Cardiac septum (tissue), 1 donor: ENCODE measurements around the gene SLC6A1. TPM values are rescaled to one million over a fixed set of nuclear protein-coding genes. Genes with fewer than 3 reads are reported as not detected.

ENCODE experiments used
- DNase-seq: peaks from one replicate; pipeline ENCODE4 v3.0.0-alpha.2; 2020; ENCODE audit warnings: low spot score
- intact Hi-C: fragments of 100-400 bp; cut with DNase I; formaldehyde crosslinking; loops from one replicate; pipeline ENCODE4 v1.14.0; 2022
- total RNA-seq: library from RNA; stranded (reverse); fragmentation: NEBNext Ultra II Directional; extraction: Animal tissue kit (Norgen Biotek cat#: 25700); gene quantifications from one replicate; pipeline ENCODE4 v1.2.1, GENCODE V29; 2021
- donor health status: DM: no; HTN: no; CAD: no.

The SLC6A1 gene
- total RNA-seq, 1 donor from 2014 or later: 2.1 TPM

DNA sequence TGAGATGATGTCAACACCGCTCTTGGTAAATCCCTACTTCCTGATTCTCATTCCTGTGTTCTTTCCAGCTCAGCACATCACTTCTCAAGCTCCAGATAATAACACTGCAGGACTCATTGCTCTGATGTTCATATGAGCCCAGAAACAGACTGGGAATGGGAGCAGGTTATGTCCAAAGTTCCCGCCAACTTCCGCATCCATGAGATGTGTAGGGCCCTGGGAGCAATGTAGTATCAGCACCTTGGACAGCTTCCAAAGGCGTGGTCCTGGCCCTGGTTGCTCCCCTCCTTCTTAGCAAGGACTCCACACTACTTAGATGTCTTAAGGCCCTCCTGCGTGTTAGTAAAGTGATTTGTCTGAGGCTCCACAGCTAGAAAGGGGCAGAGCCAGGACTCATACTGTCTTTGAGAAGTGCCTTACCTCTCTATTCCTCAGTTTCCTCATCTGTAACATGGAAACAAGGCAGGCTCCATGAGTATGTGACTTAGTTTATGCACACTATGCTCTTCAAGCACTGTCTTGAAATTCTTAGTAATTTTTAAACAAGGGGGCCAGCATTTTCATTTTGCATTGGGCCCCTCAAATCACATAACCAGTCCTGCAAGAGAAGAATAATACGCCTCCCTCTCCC lies 27.9 kb upstream of the SLC6A1 start:
- intact Hi-C loops: no loop called here
- DNase-seq: no peak

DNA sequence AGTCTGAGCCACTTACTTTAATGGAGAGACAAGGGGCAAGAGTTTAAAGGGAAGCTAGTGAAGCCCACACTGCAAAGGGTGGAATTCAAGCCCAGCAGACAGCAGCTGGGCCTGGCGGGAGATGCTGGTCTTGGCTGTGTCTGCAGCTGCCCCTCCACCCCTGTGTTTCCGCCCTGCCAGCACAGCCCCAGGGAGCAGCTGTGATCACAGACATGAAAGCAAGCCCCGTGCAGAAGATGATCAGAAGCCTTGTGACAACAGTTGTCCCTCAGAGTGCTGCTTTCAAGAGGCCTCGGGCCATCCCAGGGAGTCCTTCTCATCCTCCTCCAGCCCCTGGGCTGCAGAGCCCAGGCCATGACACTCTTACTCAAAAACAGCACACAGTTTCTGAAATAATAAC lies 24.1 kb upstream of the SLC6A1 start:
- no peak for DNase-seq

DNA sequence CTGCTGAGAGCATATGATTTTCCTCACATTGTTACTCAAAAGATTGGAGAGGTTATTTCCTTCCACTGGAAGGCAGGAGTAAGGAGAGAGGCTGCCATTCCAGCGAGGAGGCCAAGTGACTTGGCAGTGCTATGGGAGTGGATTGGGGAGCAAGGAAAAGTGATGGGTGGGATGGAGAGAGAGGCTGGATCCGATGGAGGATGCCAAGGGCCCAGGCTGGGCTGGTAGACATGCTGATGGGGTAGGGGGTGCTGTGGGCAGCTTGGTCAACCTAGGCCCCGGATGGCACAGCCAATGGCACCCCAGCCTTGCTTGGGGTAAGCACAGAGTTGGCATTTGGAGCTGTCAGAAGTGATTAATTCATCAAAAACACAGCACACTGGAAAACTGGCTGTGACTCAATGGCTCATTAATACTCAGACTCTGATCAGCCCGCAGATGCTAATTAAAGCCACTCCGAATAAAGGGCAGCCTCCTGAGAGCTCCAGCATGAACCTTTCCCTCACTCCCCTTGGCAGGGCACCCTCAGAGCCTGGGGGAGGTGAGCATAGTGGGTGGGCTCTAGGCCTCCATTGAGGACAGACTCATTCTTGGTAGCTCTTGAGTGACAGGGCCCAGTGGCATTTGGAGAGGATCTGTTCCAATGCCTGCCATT lies 22.1 kb upstream of the SLC6A1 start:
- intact Hi-C loops: no loop called here
- no peak for DNase-seq

More for the DNA sequence above, 24.1 kb upstream of the SLC6A1 start:
- intact Hi-C loops: no loop called here

DNA sequence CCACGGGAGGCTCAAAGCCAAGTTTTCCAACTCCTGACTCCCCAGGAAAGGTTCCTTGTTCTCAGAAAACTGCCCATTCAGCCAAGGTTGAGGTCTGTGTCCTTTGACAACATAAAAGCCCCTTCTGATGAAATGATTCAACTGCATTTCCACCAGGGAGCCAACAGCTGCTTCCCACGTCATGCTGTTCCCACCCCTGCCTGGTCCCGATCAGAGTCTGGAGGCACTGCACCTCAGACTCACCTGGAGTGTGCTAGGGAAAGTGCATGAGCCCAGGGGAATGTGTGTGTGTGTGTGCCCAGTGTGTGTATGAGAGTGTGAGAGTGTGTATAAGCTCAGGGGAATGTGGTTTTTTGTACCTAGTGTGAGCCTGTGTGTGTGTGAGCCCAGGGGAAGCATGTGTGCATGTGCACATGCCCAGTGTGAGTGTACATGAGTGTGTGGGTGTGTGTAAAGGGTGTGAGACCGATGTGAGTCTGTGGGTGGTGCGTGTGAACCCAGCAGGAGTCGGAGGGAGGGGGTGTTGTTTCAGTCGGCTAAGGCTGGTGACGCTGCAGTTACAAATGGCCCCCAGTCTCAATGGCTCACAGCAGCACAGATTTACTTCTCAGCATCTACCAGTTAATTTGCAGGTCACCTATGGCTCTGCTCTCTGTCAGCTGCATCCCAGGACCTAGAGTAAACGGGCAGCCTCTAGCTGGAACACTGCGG lies 20.3 kb upstream of the SLC6A1 start:
- DNase-seq: no peak
- intact Hi-C loops: no loop called here

DNA sequence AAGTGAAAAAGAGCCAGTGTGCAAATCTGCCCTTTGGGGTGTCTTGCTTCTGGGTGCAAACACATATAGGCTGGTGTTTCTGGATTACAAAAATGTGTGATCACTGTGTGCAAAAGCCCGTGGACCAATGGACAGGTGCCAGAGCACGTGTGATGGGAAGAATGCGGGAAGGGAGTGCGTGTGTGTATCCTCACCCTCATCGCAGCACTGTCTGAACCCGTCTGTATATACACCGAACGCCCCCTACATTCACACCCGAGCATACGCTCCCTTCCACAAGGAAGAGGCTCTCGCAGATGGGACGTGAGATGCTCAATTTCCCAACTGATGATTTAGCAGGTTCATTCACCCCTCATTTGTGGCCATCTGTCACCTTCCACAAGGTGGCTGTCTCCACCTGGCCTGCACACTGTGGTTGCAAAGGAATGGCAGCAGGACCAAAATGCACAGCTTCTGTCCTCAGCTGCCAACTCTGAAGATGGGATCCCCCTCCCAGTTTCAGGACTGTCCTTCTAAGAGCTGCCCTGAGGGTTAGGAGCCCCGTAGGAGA lies 19.4 kb upstream of the SLC6A1 start:
- intact Hi-C loops: no loop called here
- DNase-seq: no peak

DNA sequence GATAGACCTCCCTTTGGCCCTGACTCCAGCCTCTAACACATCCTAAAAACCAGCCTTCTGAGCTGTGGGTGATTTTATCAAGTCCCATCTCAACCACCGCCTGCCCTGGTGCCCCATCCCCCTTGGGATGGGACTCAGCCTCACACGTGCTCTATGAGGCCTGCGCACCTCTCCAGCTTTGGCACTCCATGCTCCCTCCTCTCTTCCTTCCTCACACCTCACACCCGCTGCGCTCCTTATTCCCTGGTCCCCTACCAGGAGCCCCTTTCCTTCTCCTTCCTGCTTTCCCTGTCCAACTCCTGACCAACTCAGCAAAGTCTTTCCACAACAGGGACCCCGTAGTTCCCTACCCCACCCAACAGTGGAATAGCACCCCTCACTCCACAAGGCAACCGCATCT lies 18.4 kb upstream of the SLC6A1 start:
- no peak for DNase-seq
- intact Hi-C loops: no loop called here

DNA sequence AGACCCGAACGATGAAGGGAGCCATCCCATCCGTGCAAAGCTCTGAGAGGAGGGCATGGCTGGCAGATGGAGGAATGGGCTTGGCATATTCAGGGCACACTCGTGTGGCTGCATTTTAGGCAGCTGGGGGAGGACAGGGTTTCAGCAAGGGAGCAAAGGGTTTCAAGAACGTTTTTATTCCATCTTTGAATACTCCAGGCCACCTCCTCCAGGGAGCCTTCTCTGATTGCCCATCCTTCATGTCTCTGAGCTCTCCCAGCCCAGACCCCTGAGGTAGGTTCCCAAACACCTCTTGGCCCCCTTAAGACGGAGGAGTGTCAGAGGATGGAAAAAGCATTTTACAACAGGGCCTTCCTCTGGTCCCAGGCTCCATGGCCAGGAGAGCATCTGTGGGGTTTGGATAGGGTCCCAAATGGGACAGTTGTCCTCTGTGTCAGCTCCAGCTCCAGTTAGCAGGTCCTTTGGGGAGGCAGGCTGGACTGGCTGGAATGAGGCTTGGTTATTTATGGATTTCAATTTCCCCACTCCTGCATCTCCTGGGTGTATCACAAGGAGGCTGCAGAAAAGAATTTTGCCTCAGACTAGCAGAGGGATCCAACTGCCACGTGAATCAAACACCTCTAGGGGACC lies 17.7 kb upstream of the SLC6A1 start:
- intact Hi-C loops: no loop called here
- no peak for DNase-seq

DNA sequence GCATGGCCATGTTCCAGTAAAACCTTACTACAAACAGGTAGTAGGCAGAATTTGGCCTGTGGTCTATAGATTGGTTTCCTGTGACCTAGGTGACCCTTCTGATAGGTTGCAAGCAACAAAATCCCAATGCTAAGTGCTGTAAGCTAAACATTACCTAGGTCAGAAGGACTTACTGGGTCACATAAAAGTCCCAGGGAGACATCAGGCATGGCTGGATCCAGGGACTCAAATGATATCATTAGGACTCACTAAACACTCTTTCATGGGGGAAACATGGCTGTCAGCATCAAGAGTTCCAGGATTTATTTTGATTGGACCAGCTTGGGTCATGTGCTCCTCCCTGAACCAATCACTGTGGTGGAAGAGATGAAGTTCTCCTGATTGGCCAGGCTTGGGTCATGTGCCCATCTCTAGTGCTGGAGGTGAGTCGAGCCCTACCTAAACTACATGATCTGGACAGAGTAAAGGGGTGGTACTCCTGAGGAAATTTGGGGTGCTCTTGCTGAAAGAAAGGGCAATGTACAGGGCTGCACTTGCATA lies 16.8 kb upstream of the SLC6A1 start:
- intact Hi-C loops: no loop called here
- no peak for DNase-seq

DNA sequence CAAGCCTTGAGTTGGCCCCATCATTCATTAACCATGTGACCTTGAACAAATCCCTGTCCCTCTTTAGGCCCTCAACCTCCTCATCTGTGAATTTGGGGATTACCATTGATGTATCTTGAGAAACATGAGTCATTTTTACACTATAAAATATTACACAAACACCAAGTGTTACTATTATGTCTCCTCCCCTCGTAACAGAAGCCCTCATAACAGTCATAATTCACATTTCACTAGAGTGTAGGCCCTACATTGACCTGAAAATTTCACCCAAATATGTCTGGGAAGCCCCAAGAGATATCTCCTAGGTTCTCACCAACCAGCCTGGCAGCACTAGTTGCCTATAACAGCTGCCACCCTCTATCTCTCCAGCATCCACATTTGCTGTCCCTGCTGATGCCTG lies 15.8 kb upstream of the SLC6A1 start:
- intact Hi-C loops: no loop called here
- DNase-seq: no peak

DNA sequence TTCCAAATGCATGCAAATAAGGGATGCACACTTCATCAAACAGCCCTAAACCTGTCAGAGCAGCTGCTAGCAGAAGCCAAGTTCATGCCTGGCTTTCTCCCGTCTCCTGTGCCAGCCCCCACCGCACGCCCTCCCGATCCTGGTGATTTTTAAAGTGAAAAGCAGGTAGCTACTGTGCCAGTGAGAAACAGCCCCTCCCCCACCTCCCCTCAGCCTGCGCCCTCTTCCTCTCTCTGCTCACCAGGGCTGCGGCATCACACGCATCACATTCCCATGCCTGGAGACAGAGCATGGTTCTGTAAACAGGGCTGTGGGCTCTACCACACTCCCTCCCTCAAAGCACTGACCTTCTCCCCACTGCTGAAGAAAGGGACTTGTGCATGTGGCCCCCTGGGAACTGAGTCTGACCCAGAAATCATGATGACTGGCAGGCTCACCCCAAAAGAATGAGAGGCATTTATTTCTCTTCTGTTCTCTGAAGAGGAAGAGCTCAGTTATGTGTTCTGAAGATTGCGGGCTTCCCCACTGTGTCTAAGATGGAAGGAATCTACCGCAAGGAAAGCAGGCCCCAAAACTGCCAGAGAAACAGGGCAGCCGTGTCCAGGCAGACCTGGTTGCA lies 14.5 kb upstream of the SLC6A1 start:
- no peak for DNase-seq
- intact Hi-C loops: no loop called here

DNA sequence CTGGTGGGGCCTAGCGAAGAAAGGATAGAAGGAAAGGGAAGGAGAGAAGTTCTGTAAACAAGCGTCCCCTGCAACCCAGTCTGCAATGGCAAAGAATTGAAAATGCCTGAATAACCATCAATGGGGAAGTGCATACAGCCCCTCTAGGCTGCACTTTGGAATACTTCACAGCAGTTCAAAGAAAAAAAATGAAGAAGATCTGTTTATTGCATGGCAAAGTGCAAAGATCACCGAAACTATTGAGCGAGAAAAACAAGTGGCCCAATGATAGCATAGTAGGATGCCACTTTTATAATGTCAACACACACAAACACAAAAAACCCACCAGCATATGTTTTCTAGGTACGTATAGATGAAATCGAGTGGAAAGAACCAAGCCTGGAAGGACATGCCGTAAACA lies 13.6 kb upstream of the SLC6A1 start:
- no peak for DNase-seq
- intact Hi-C loops: no loop called here

DNA sequence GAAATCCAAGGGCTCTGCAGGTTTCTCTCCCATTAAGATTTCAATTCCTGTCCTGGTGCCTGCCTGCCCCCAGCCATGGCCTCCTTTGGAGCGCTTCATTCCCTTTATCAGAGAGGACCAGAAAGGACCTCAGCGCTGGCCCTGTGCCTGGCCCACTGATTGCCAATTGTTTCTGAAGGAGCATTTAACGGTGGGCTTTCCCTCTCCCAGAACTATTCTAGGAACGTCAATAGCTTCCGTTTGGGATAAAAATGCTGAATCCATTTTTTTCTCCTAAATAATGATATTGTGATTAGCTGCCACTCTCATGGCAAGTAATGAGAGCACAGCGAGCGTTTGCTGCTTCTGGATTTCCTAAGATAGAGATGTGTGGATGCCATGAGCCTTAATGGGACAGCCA lies 12.2 kb upstream of the SLC6A1 start:
- intact Hi-C loops: loop anchor here (5.0 kb wide), 1 partner anchor 33 kb away; no protein-coding TSS in a partner anchor
- DNase-seq: no peak

DNA sequence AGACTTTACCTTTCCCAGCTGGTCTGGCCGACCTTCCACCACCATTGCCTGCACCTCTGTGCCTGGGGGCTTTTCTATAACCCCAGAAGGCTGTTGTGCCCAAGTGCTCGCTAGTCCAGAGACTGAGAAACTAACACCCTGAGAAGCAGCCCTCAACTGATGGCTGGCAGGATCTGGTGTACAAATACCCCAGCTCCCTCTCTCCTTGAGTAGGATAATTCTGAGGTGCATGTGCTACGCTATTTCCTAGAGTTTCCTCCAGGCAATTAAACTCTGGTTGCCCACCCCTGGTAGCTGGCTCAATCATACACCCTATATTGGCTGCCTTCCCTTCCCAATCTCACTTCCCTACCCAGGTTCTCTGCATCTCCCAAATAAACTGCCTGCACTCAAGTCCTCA lies 11.5 kb upstream of the SLC6A1 start:
- no peak for DNase-seq
- intact Hi-C loops: loop anchor here (5.0 kb wide), 1 partner anchor 34 kb away; no protein-coding TSS in a partner anchor

DNA sequence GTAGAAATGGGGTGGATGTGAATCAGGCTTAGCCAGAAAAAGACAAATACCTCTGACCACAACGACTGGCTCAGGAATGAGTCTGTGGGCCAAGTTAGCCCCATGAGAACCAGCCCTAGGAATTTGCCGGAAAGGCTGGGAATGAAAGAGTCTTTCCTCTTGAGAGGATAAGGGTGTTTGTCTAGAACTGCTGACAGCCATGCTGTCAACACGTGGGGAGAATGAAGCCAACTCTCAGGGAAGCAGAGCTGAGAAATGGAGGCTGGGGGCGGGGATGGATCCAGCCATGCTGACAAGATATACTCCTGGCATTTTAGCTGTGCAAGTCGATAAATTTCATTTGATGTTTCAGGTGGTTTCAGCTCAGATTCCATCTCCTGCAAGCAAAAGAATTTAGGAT lies 10.6 kb upstream of the SLC6A1 start:
- intact Hi-C loops: loop anchor here (5.0 kb wide), 1 partner anchor 35 kb away; no protein-coding TSS in a partner anchor
- DNase-seq: no peak

DNA sequence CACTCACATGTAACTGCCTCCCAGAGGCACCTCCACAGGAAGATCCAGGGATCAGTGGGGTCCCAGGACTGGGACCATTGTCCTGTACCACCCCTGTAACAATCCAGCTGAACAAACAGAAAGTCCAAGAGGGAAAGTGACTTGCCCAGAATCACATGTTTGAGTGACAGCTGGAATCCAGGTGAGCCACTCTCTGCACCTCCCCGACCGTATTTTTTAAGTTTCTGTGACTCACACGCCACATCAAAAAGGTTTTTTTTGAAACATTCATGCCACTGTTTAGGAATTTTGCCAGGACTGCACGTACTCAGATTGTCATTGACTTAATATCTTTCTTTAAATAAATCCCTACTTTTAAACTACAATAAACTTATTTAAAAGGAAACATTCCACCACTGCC lies 9.8 kb upstream of the SLC6A1 start:
- DNase-seq: no peak

DNA sequence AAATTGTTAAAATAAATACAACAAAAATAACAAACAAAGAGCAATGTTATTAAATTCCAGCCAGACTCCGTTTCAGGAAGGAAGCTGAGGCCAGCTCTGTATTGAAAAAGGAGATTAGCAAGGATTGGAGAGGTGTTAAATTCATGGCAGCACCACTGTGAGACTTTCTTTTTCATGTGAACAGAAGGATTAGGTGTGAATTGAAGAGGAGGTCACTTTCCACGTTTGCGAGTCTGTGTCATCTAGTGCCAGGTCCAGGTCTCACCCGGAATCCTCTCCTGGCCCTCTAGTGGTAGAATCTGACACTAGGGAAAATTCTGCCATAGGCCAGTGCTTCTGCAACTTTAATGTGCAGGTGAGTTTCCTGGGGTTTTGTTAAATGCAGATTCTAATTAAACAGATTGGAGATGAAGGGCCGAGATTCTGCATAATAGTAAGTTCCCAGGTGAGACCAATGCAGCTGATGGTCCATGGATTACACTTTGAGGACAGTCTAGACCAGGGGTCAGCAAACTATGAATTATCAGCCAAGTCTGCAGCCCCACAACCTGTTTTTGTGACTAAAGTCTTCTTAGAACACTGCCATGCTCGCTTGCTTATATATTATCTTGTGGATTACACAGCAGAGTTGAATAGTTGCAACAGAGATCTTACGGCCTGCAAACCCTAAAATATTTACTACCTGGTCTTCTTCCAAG lies 9.2 kb upstream of the SLC6A1 start:
- intact Hi-C loops: loop anchor here (5.0 kb wide), 1 partner anchor 36 kb away; no protein-coding TSS in a partner anchor
- no peak for DNase-seq

More for the DNA sequence above, 9.8 kb upstream of the SLC6A1 start:
- intact Hi-C loops: loop anchor here (5.0 kb wide), 1 partner anchor 35 kb away; no protein-coding TSS in a partner anchor

DNA sequence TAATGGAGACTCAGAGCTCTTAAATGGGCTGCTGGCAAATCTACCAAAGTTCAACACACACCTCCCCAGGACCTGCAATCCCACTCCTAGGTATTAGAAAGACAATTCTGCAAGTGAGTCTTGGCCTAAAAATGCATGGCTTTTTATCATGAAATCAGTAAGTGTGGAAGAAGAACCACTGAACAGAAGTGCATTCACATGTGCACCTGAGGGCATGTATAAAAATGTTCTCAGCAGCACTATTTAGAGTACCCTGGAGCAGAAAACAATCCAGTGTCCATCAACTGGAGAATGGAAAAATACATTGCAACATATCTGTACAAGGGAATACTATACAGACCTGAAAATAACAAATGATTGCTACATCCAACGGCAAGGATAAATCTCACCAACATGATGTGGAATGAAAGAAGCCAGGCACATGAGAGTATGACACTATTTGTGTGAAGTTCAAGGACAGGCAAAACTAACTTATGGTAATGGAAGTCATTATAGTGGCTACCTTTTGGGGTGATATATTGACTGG lies 8.1 kb upstream of the SLC6A1 start:
- intact Hi-C loops: loop anchor here (5.0 kb wide), 1 partner anchor 37 kb away; no protein-coding TSS in a partner anchor
- no peak for DNase-seq

DNA sequence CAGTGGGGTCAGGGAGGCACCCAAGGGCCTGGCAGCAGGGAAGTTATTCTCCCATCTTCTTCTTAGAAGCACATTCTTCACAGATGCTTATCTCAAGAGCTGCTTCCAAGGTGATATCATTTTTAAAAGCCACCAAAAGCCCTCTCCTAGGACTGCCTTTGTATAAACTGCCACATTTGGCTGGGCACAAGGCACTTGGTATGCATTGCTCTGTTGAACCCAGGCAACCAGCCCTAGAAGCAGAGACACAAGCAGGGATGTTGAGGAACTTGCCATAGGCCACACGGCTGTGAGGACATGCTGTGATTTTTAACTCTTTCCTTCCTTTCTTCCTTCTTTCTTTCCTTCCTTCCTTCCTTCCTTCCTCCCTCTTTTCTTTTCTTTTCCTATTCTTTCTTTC lies 7.4 kb upstream of the SLC6A1 start:
- DNase-seq: no peak
- intact Hi-C loops: no loop called here
